ENCODE results near the gene IFITM10. TPM values are rescaled to one million over a fixed set of nuclear protein-coding genes. Genes with fewer than 3 reads are reported as not detected.

IFITM10 gene
- total RNA-seq, 1 donor from 2014 or later = 0.34 TPM

- DNase-seq (ENCODE audit: low spot score) = no peak
- Mint-ChIP-seq H3K4me1 (ENCODE audit: low read depth) (peaks cover 14% of the 10 kb centered on the region), H3K9me3 (no peaks in the 10 kb centered on the region), H3K27ac (no peak overlapping the region), H3K27me3 (ENCODE audit: low read depth) (peaks cover 19% of the 10 kb centered on the region), H3K36me3 (ENCODE audit: low read depth) (no peaks in the 10 kb centered on the region), H3K4me3 (ENCODE audit: low read depth) (no peak overlapping the region)
- intact Hi-C loops (cut with micrococcal nuclease) = no loop called here
Observed at GRCh38 chr11:1707751-1708150, 42.6 kb downstream of the IFITM10 start.

- Mint-ChIP-seq H3K4me1 (ENCODE audit: low read depth) (peaks cover 14% of the 10 kb centered on the region), H3K4me3 (ENCODE audit: low read depth) (no peak overlapping the region), H3K27ac (no peak overlapping the region), H3K27me3 (ENCODE audit: low read depth) (peaks cover 22% of the 10 kb centered on the region), H3K9me3 (peaks cover 5% of the 10 kb centered on the region), H3K36me3 (ENCODE audit: low read depth) (no peaks in the 10 kb centered on the region)
- DNase-seq (ENCODE audit: low spot score) = no peak
- intact Hi-C loops (cut with micrococcal nuclease) = no loop called here
Observed at GRCh38 chr11:1706634-1707400, 43.6 kb downstream of the IFITM10 start.

GRCh38 chr11:1705126-1706052 lies 45.0 kb downstream of the IFITM10 start:
- Mint-ChIP-seq H3K4me1 (ENCODE audit: low read depth) (peaks cover 24% of the 10 kb centered on the region), H3K27me3 (ENCODE audit: low read depth) (peaks cover 17% of the 10 kb centered on the region), H3K4me3 (ENCODE audit: low read depth) (no peak overlapping the region), H3K9me3 (peaks cover 12% of the 10 kb centered on the region), H3K36me3 (ENCODE audit: low read depth) (no peaks in the 10 kb centered on the region), H3K27ac (no peak overlapping the region)
- intact Hi-C loops (cut with micrococcal nuclease) = no loop called here
- no peak for DNase-seq (ENCODE audit: low spot score)

- Mint-ChIP-seq H3K36me3 (ENCODE audit: low read depth) (no peaks in the 10 kb centered on the region), H3K4me1 (ENCODE audit: low read depth) (peaks cover 25% of the 10 kb centered on the region), H3K4me3 (ENCODE audit: low read depth) (no peak overlapping the region), H3K27ac (no peak overlapping the region), H3K27me3 (ENCODE audit: low read depth) (peaks cover 7% of the 10 kb centered on the region), H3K9me3 (peaks cover 12% of the 10 kb centered on the region)
- intact Hi-C loops (cut with micrococcal nuclease) = no loop called here
- no peak for DNase-seq (ENCODE audit: low spot score)
Observed at GRCh38 chr11:1703146-1703545, 47.2 kb downstream of the IFITM10 start.

GRCh38 chr11:1702506-1702905 lies 47.9 kb downstream of the IFITM10 start:
- H3K36me3 Mint-ChIP-seq (ENCODE audit: low read depth) = no peaks in the 10 kb centered on the region
- intact Hi-C loops (cut with micrococcal nuclease) = no loop called here
- peaks cover 12% of the 10 kb centered on the region for H3K9me3 Mint-ChIP-seq
- H3K4me3 Mint-ChIP-seq (ENCODE audit: low read depth) = no peak overlapping the region
- peaks cover 6% of the 10 kb centered on the region for H3K27me3 Mint-ChIP-seq (ENCODE audit: low read depth)
- H3K27ac Mint-ChIP-seq = no peak overlapping the region
- H3K4me1 Mint-ChIP-seq (ENCODE audit: low read depth) = peaks cover 25% of the 10 kb centered on the region
- DNase-seq (ENCODE audit: low spot score) = no peak

- no peaks in the 10 kb centered on the region for H3K36me3 Mint-ChIP-seq (ENCODE audit: low read depth)
- DNase-seq (ENCODE audit: low spot score) = no peak
- no peak overlapping the region for H3K27ac Mint-ChIP-seq
- H3K9me3 Mint-ChIP-seq = peaks cover 12% of the 10 kb centered on the region
- no peak overlapping the region for H3K4me3 Mint-ChIP-seq (ENCODE audit: low read depth)
- peaks cover 8% of the 10 kb centered on the region for H3K27me3 Mint-ChIP-seq (ENCODE audit: low read depth)
- H3K4me1 Mint-ChIP-seq (ENCODE audit: low read depth) = peaks cover 21% of the 10 kb centered on the region
- intact Hi-C loops (cut with micrococcal nuclease) = no loop called here
Observed at GRCh38 chr11:1701091-1701807, 49.1 kb downstream of the IFITM10 start.

GRCh38 chr11:1699771-1700170 lies 50.6 kb downstream of the IFITM10 start:
- DNase-seq (ENCODE audit: low spot score) = no peak
- Mint-ChIP-seq H3K27ac (no peak overlapping the region), H3K27me3 (ENCODE audit: low read depth) (peaks cover 11% of the 10 kb centered on the region), H3K9me3 (peaks cover 12% of the 10 kb centered on the region), H3K36me3 (ENCODE audit: low read depth) (no peaks in the 10 kb centered on the region), H3K4me3 (ENCODE audit: low read depth) (no peak overlapping the region), H3K4me1 (ENCODE audit: low read depth) (peaks cover 11% of the 10 kb centered on the region)
- intact Hi-C loops (cut with micrococcal nuclease) = loop anchor here (10.0 kb wide), 1 partner anchor 455 kb away; no protein-coding TSS in a partner anchor

GRCh38 chr11:1696608-1697570 lies 53.5 kb downstream of the IFITM10 start, which contains the start of gene KRTAP5-6:
Gene KRTAP5-6, plus strand, starts transcription at chr11:1697195. Its CDS starts 51 bp downstream, at chr11:1697246.
- intact Hi-C loops (cut with micrococcal nuclease) = loop anchor here (10.0 kb wide), 1 partner anchor 458 kb away; no protein-coding TSS in a partner anchor
- no peaks in the 10 kb centered on the region for H3K36me3 Mint-ChIP-seq (ENCODE audit: low read depth)
- peaks cover 8% of the 10 kb centered on the region for H3K9me3 Mint-ChIP-seq
- peaks cover 10% of the 10 kb centered on the region for H3K27me3 Mint-ChIP-seq (ENCODE audit: low read depth)
- no peak within 1 kb of the TSS for H3K4me3 Mint-ChIP-seq (ENCODE audit: low read depth)
- peaks cover 11% of the 10 kb centered on the region for H3K4me1 Mint-ChIP-seq (ENCODE audit: low read depth)
- no peak for DNase-seq (ENCODE audit: low spot score)
- H3K27ac Mint-ChIP-seq = no peak within 1 kb of the TSS

- Mint-ChIP-seq H3K27me3 (ENCODE audit: low read depth) (peaks cover 11% of the 10 kb centered on the region), H3K36me3 (ENCODE audit: low read depth) (no peaks in the 10 kb centered on the region), H3K27ac (no peak overlapping the region), H3K9me3 (no peaks in the 10 kb centered on the region), H3K4me1 (ENCODE audit: low read depth) (peaks cover 2% of the 10 kb centered on the region), H3K4me3 (ENCODE audit: low read depth) (no peak overlapping the region)
- intact Hi-C loops (cut with micrococcal nuclease) = loop anchor here (10.0 kb wide), 1 partner anchor 459 kb away; no protein-coding TSS in a partner anchor
- no peak for DNase-seq (ENCODE audit: low spot score)
Observed at GRCh38 chr11:1695548-1696108, 54.8 kb downstream of the IFITM10 start.

- H3K27ac Mint-ChIP-seq = no peak overlapping the region
- intact Hi-C loops (cut with micrococcal nuclease) = loop anchor here (1.0 to 10.0 kb wide), 3 partner anchors 43 to 460 kb away; no protein-coding TSS in a partner anchor
- H3K36me3 Mint-ChIP-seq (ENCODE audit: low read depth) = no peaks in the 10 kb centered on the region
- H3K4me1 Mint-ChIP-seq (ENCODE audit: low read depth) = peaks cover 2% of the 10 kb centered on the region
- H3K4me3 Mint-ChIP-seq (ENCODE audit: low read depth) = no peak overlapping the region
- DNase-seq (ENCODE audit: low spot score) = no peak
- peaks cover 16% of the 10 kb centered on the region for H3K27me3 Mint-ChIP-seq (ENCODE audit: low read depth)
- H3K9me3 Mint-ChIP-seq = no peaks in the 10 kb centered on the region
Observed at GRCh38 chr11:1694846-1695547, 55.4 kb downstream of the IFITM10 start.

Measured in activated T-helper 2 cell treated with anti-CD3 and anti-CD28 coated beads, Interferon-gamma antibody, Interleukin-2, Interleukin-4, amounts not matched to agents 10 μg/mL and 5 μg/mL and 100 μg/mL, durations not matched to agents 14 hours and 24 hours and 36 hours (primary cell).